ENCODE results near the gene ZNF346.
A peak's percentile ranks its signal among the peaks of the same experiment; 100 is the strongest.
"Not testable (repeated sequence)": the region's sequence is repeated elsewhere in the genome, so short reads cannot be mapped to it uniquely, and the experiment has no call there.

The ZNF346 gene, protein sequence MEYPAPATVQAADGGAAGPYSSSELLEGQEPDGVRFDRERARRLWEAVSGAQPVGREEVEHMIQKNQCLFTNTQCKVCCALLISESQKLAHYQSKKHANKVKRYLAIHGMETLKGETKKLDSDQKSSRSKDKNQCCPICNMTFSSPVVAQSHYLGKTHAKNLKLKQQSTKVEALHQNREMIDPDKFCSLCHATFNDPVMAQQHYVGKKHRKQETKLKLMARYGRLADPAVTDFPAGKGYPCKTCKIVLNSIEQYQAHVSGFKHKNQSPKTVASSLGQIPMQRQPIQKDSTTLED

DNA sequence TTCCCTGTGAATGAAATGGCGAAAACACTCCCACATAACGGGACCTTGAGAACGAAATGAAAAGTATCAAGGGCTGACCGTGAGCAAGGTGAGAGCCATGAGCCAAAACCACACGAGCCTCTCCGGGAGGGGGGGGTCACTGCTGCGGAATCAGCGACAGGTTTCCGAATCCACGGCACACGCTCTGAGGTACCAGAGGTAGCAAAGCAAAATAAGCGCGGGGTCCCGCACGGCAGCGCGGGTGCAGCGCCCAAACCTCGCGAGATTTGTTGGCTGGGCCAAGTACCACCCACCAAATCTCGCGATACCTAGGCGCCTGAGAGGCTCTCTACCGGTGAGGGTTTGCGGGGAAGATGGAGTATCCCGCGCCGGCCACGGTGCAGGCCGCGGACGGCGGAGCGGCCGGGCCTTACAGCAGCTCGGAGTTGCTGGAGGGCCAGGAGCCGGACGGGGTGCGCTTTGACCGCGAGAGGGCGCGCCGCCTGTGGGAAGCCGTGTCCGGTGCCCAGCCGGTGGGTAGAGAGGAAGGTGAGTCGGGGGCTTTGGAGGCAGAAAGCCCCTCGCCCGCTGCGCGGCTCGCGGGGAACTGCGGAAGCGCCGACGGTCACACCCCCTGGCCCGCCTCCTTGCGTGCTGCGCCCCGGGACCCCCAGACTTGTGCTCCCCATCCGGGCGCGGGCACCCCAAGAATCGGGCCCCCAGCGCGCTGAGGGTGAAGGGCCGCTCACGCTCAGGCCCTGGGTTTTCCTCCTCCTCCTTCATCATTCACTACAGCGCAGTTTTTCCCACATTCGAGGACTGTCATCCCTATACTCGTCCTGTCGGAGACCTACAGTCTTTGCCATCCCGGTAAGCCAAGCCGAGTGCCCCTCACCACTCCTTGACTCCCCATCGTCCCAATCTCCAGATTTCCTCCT lies at the start of gene ZNF346:
TSS of gene ZNF346 (plus strand) at position 311 of the 917 bp plus-strand sequence. CDS start at position 354, 43 bp downstream.
- peak; percentile 57 for DNase-seq

DNA sequence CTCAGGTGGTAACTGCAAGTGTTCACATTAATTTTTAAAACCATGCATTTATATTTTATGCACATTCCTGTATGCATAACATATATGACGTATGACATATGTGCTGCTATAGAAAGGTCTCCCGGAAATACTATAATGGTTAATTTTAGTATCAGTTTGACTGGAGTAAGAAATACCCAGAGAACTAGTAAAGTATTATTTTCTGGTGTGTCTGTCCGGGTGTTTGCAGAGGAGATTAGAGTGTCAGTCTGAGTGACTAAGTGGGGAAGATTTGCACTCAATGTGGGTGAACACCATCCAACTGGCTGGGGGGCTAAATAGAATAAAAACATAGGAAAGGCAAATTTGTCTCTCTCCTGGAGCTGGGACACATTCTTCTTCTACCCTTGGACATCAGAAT lies 42.8 kb upstream of the ZNF346 start:
- no peak for DNase-seq

DNA sequence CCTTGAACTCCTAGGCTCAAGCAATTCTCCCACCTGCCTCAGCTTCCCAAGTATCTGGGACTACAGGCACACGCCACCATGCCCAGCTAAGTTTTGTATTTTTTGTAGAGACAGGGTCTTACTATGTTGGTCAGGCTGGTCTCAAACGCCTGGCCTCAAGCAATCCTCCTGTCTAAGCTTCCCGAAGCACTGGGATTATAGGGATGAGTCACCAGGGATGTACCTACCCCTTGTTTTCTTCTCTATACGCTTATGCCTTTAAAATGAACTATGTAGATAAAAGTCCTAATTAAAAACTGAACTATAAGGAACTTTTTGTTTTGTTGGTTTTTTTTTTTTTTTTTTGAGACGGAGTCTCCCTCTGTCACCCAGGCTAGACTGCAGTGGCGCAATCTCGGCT lies 41.7 kb upstream of the ZNF346 start:
- DNase-seq, result no peak

DNA sequence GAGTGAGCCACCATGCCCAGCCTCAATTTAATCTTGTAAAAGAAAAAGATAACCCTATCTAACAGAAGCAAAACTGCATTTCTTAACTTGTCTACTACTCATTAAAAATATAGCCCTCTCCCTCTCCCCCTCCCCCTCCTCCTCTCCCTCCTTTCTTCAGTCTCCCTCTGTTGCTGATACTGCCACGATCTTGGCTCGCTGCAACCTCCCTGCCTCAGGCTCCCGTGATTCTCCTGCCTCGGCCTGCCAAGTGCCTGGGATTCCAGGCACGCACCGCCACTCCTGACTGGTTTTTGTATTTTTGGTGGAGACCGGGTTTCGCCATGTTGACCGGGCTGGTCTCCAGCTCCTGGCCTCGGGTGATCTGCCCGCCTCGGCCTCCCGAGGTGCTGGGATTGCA lies 39.4 kb upstream of the ZNF346 start:
- DNase-seq, result not testable (repeated sequence)

DNA sequence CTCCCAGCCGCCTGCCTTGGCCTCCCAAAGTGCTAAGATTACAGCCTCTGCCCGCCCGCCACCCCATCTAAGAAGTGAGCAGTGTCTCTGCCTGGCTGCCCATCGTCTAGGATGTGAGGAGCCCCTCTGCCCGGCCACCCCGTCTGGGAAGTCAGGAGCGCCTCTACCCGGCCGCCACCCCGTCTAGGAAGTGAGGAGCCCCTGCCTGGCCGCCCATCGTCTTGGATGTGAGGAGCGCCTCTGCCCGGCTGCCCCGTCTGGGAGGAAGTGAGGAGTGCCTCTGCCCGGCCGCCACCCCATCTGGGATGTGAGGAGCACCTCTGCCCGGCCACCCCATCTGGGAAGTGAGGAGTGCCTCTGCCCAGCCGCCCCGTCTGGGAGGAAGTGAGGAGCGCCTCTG lies 38.9 kb upstream of the ZNF346 start:
- DNase-seq, result not testable (repeated sequence)

DNA sequence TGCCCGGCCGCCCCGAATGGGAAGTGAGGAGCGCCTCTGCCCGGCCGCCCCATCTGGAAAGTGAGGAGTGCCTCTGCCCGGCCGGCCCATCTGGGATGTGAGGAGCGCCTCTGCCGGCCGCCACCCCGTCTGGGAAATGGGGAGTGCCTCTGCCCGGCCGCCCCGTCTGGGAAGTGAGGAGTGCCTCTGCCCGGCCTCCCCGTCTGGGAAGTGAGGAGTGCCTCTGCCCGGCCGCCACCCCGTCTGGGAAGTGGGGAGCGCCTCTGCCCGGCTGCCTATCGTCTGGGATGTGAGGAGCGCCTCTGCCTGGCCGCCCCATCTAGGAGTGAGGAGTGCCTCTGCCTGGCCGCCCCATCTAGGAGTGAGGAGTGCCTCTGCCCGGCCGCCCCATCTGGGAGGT lies 38.3 kb upstream of the ZNF346 start:
- not testable (repeated sequence) for DNase-seq

DNA sequence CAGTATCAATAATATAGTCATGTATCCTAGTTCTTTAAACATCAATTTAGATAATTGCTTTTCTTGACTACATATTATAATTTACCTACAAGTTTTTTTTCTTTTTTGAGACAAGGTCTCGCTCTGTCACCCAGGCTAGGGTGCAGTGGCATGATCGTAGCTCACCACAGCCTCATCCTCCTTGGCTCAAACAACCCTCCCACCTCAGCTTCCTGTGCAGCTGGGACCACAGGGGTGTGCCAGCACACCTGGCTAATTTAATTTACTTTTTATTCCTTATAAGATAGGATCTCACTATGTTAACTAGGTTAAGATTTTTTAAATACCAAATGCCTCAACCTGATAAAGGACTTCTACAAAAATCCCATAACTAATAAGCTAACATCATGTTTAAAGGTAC lies 37.0 kb upstream of the ZNF346 start:
- DNase-seq, result no peak

DNA sequence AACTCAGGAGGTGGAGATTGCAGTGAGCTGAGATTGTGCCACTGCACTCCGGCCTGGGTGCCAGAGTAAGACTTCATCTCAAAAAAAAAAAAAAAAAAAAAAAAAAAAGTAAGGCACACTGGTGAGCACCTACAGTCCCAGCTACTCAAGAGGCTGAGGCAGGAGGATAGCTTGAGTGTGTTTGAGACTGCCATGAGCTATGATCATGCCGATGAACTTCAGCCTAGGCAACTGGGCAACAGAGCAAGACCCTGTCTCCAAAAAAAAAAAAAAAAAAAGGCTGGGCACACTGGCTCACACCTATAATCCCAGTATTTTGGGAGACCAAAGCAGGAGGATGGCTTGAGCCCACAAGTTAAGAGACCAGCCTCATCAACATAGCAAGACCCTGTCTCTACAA lies 36.2 kb upstream of the ZNF346 start:
- no peak for DNase-seq

DNA sequence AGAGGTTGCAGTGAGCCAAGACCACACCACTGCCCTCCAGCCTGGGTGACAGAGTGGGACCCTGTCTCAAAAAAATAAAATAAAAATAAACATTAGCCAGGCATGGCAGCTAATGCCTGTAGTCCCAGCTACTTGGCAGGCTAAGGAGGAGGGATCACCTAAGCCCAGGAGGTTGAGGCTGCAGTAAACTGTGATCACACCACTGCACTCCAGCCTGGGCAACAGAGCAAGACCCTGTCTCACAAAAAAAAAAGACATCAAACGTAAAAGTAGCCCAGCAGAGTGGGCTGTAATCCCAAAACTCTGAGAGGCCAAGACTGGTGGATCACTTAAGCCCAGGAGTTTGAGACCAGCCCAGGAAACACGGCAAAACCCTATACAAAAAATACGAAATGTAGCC lies 34.9 kb upstream of the ZNF346 start:
- DNase-seq, result no peak

DNA sequence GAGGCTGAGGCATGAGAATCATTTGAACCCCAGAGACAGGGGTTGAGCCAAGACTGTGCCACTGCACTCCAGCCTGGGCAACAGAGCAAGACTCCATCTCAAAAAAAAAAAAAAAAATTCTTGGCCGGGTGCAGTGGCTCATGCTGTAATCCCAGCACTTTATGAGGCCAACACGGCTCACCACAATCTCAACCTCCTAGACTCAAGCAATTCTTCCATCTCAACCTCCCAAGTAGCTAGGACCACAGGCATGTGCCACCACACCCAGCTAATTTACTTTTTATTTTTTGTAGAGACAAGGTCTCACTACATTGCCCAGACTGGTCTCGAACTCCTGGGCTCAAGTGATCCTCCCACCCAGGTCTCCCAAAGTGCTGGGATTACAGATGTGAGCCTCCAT lies 29.4 kb upstream of the ZNF346 start:
- not testable (repeated sequence) for DNase-seq

DNA sequence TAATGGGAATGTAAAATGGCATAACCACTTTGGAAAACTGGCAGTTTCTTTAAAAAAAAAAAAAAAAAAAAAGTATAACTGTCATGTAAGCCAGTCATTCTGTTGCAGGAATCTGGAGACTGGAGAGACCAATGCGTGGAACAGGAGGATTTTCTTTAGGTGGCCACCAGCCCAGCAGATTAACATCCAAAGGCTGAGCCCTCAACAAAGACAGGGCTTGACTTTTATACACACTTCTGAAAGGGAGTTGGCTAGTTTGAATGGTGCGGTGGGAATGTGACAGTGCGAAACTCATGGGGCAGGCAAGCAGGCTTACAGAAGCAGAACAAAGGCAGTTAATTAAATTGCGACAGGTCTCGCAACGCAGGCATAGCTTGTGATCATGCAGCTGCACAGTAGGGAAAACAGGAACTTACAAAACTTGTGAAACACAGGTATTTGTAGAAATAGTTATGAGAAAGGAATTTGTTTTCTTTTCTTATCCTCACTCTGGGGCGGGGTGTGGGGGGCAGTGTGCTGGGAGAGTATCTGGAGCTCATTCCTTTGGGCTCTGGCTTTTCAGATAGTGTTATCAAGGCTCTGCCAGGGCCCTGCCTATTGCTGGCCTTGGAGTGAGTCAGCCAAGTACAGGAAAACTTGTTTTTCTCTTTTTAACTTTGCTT lies 27.9 kb upstream of the ZNF346 start:
- peak; percentile 99 for DNase-seq

DNA sequence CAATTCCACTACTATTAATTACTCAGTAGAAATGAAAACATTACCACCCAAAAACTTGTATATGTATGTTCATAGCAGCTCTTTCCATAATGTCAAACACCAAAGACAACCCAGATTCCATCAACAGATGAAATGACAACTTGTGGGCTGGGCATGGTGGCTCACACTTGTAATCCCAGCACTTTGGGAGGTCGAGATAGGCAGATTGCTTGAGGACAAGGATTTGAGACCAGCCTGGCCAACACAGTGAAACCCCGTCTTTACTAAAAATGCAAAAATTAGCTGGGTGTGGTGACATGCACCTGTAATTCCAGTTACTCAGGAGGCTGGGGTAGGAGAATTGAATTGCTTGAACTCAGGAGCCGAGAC lies 27.4 kb upstream of the ZNF346 start:
- DNase-seq, result no peak

DNA sequence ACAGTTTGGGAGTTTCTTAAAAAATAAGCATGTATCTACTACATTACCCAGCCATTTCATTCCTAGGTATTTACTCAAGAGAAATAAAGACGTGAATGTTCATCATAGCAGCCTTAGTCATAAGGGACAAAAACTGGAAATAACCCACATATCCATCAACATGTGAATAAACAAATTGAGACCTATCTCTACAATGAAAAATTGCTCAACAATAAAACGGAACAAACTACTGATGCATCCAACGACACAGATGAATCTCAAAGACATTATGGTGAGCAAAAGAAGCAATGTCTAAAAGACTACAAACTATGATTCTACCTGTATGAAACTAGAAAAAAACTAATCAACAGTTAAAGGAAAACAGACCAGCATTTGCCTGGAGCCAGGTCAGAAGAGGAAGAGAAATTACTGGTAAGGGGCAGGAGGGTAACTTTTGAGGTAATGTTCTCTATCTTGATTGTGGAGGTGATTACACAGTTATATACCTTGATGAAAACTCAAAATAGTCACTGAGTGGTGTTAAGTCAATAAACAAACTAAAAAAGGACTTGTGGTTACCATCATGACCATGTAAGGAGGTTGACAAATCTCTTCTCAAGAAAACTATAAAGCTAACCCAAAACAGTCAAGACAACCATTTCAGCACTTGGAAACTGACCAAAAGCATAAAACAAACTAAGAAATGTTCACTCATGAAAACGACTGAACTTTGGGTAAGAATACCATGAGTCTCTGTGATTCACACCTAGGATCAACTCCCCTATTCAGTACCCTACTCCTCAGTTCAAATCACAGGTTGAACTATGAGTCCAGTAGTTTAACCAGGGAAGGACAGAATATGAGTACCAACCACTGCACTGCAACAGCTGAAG lies 26.4 kb upstream of the ZNF346 start:
- DNase-seq, result no peak

DNA sequence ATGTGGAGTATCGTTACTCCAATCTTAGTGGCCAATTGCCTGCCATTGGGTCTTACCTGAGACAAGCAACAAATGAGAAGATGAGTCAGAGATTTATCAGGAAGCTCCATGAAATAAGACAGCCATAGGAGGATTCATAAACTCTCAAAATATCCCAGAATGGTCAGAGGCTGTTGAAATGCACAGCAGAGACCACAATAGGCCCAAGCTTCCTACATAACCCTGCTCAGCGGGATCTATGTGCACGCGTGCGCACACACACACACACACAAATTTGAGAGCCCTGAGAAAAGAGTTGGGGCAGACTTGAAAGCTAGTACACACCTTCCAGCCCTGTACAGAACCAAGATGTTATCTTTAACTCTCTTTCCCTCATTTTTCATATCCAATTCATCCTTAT lies 25.7 kb upstream of the ZNF346 start:
- DNase-seq, result no peak

DNA sequence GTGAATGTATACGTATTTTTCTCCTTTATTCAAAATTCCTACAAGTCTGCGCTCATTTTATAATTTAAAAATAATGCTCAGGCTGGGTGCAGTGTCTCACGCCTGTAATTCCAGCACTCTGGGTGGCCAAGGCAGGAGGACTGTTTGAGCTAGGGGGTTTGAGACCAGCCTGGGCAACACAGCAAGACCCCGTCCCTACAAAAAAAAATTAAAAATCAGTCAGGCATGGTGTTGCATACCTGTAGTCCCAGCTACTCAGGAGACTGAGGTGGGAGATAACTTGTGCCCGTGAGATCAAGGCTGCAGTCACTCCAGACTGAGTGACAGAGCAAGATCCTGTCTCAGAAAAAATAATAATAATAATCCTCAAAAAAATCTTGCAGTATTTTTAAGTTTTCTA lies 23.7 kb upstream of the ZNF346 start:
- DNase-seq, result no peak

DNA sequence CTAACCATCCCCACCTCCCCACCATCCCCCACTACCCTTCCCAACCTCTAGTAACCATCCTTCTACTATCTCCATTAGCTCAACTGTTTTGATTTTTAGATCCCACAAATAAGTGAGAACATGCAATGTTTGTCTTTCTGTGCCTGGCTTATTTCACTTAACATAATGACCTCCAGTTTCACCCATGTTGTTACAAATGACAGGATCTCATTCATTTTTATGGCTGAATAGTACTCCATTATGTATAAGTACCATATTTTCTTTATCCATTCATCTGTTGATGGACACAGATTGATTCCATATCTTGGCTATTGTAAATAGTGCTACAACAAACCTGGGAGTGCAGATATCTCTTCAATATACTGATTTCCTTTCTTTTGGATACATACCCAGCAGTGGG lies 23.0 kb upstream of the ZNF346 start:
- not testable (repeated sequence) for DNase-seq

DNA sequence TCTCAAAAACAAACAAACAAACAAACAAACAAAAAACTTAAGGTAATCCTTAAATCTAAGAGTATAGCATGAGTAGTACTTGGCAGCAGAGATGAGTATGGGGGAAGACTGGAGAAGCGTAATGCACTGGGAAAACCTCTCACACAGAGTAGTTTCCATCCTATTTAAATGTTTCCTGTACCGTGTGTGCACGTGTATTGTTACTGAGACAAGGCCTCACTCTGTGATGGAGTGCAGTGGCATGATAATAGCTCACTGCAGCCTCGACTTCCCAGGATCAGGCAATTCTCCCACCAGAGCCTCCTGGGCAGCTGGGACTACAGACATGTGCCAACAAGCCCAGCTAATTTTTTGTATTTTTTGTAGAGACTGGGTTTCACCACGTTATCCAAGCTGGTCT lies 18.8 kb upstream of the ZNF346 start:
- no peak for DNase-seq

DNA sequence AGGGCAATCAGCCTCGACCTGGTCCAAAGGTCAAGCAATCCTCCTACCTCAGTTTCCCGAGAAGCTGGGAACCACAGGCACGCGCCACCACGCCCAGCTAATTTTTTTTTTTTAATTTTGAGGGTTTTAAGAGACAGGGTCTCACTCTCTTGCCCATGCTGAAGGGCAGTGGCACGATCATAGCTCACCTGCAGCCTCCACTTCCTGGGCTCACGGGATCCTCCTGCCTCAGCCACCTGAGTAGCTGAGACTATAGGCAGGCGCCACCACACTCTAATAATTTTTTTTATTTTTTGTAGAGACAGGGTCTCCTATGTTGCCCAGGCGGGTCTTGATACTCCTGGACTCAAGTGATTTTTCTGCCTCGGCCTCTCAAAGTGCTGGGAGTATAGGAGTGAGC lies 17.5 kb upstream of the ZNF346 start:
- DNase-seq, result no peak

DNA sequence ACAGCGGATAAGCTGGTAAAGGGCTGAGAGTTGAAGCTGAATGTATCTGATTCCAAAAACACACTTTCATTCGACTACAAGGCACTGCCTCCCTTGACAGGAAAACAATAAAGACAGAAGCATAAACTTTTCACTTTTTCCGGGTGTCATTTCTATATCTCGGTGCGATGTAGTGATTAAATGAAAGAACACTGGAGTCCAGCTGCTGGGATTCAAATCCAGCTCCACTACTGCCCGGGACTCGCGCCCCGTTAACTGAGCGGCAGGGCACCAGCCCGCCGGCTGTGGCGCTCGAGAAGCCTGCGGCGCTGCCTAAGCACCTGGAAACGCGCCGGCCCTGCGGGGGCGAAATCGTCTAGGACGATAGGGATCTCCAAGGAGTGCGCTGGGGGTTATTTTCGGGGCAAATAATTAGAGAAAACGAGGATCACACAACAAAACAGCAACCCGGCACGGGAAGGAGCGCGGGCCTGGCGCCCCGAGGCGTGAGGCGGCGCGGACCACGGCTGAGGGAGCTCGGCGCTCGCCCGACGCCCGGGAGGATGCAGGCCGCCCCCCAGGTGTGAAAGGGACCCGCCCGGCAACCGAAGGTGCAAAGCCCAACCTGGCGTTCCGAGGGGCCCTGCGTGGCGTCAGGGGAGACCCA lies 16.8 kb upstream of the ZNF346 start:
- no peak for DNase-seq

DNA sequence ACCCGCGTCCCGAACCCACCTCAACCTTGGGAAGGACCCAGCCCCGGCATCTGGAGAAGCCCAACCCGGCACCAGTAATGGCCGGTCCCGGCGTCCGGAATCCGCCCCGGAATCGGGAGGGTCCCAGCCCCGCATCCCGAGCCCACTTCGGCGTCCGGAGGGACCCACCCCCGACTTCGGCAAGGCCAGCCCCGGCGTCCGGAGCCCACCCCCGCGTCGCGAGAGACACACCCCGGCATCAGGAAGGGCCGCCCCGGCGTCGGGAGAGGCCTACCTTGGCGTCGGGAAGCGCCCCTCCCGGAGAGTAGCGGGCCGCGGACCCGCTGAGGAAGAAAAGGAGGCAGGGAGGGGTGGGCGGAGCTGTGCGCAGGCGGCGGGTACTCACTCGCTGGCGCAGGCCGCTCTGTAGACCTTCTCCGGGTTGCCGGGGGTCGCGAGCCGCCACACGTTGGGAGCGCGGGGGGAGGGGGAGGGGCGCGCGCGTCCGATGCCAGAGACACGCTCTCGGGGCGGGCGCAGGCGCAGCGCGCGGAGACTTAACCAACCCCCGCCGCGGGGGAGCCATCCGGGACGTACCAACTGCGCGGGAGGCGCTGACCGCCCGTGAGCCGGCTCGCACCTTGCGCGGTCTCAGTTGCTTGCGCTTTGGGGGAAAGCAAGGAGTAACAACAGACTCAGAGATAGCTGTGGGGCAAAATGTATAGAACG lies 16.1 kb upstream of the ZNF346 start, which contains the start of gene UIMC1:
TSS of gene UIMC1 (minus strand) at position 515 of the 708 bp plus-strand sequence. CDS start 24,164 bp downstream, outside the sequence.
- peak; percentile 40 for DNase-seq

DNA sequence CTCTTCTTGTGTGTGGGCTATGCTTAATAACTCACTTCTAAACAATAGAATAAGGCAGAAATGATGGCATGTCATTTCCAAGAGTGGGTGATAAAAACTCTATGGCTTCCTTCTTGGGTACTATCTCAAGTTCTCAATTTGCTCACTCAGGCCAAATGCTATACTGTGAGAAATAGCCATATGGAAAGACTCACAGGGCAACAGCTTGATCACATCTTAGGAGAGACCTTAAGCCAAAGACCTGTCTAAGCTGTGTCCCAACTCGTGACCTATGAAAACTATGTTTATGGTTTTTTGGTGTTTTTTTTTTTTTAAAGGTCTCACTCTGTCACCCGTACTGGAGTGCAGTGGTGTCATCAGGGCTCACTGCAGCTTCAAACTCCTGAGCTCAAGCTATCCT lies 13.8 kb upstream of the ZNF346 start:
- no peak for DNase-seq
